Measurements from ENCODE around the gene PCP4L1. TPM values are rescaled to one million over a fixed set of nuclear protein-coding genes. Genes with fewer than 3 reads are reported as not detected.
"Not testable (repeated sequence)": the region's sequence is repeated elsewhere in the genome, so short reads cannot be mapped to it uniquely, and the experiment has no call there.

PCP4L1 gene
- total and polyA plus RNA-seq, 7 experiments from 2014 or later, result 0.15 TPM; not detected in 6

DNA sequence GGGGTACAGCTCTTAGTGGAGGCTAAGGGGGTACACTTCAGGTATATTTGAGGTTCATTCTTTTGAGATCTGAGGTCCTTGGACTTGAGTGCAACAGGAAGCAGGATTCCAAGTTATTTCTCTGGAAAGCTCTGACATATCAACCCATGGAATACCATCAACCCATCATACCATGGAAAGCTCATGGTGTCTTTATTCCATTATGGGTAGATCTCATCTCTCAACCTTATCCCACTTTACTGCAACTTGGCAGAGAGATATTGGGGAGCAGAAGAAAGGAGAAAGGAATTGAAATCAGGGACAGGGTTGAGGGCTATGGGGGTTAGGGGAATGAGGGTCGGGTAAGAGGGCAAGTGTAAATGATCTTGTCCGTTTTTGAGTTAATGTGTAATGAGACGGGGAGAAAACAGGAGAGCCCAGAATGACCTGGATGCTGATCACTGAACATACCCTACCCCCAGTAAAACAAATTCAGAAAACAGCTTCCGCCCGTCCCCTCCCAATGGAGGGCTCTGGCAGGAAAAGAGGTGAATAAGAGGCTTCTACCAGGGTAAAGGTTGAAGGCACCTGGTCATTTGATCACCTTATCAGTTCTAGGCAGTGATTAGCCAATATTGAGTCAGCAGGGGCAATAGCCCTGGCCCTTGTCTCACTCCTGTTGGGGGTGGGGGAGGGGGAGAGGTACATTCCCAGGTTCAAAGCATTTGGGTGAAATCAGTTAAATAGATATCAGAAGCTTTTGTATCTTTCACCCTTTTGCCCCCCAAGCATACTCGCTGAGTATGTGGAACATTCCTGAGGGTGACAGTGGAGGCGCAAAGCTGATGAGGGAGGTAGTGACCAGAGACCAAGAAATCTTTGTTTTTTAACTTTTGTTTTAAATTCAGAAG is 34.5 kb upstream of the PCP4L1 start:
- ATAC-seq (no peak), DNase-seq (no peak)
- no peaks in the 10 kb centered on the region for H3K9me3 ChIP-seq (ENCODE audit: control insufficient read depth in 2 of 3, low read length in 3 of 3)
- intact Hi-C loops (cut with micrococcal nuclease), result loop anchor here in 1 of 2 donors (10.0 kb wide), 2 partner anchors 179 to 959 kb away; partner anchors contain the start of genes DCAF8 and USF1
- H3K27me3 Mint-ChIP-seq, result no peaks in the 10 kb centered on the region
- H3K4me1 Mint-ChIP-seq, result peaks cover 28 to 73% (median 57%) of the 10 kb centered on the region in 7 donors
- peaks cover 0 to 10% (median 0%) of the 10 kb centered on the region in 3 experiments for H3K36me3 ChIP-seq (ENCODE audit: control insufficient read depth in 2 of 3, insufficient read depth in 3 of 3, low read length in 3 of 3)
- H3K4me3 Mint-ChIP-seq, result no peak overlapping the region
- peak overlapping the region in 7 of 9 donors; percentile 23 to 69 (median 46) for H3K27ac Mint-ChIP-seq
- no peak overlapping the region for H3K27ac ChIP-seq (ENCODE audit: low read depth, low read length)
- H3K36me3 Mint-ChIP-seq, result peaks cover 0 to 13% (median 3%) of the 10 kb centered on the region in 5 donors
- POLR2A ChIA-PET, result interaction anchor here (0.5 to 16.8 kb wide), 7 partner anchors 8 to 90 kb away, joined by 3 to 508 read pairs (median 3); partner anchors contain the start of genes ADAMTS4, FCER1G, NDUFS2 and PPOX
- peaks cover 8 to 41% of the 10 kb centered on the region in 2 donors for H3K4me1 ChIP-seq (ENCODE audit: control insufficient read depth in 2 of 2, insufficient read depth in 2 of 2, low read length in 2 of 2)
- no peak overlapping the region for H3K4me3 ChIP-seq (ENCODE audit: low read length)
- no peaks in the 10 kb centered on the region for H3K27me3 ChIP-seq (ENCODE audit: control insufficient read depth in 2 of 2, insufficient read depth in 2 of 2, low read length in 2 of 2)
- no peaks in the 10 kb centered on the region for H3K9me3 Mint-ChIP-seq
- CTCF ChIA-PET, result interaction anchor here (0.5 to 3.5 kb wide), 8 partner anchors 8 to 209 kb away, joined by 3 to 59 read pairs (median 6); partner anchors contain the start of genes FCER1G and PPOX

DNA sequence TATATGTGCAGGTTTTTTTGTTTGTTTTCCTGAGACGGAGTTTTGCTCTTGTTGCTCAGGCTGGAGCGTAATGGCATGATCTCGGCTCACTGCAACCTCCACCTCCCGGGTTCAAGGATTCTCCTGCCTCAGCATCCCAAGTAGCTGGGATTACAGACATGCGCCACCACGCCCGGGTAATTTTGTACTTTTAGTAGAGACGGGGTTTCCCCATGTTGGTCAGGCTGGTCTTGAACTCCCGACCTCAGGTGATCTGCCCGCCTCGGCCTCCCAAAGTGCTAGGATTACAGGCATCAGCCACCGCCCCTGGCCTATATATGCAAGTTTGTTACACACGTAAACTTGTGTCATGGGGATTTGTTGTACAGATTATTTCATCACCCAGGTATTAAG is 33.9 kb upstream of the PCP4L1 start:
- not testable (repeated sequence) for H3K4me3 Mint-ChIP-seq; ATAC-seq; H3K9me3 Mint-ChIP-seq; DNase-seq; H3K9me3 ChIP-seq (ENCODE audit: control insufficient read depth in 2 of 3, low read length in 3 of 3); H3K4me3 ChIP-seq (ENCODE audit: low read length); H3K27me3 Mint-ChIP-seq; H3K27me3 ChIP-seq (ENCODE audit: control insufficient read depth in 2 of 2, insufficient read depth in 2 of 2, low read length in 2 of 2); H3K27ac ChIP-seq (ENCODE audit: low read depth, low read length)
- POLR2A ChIA-PET, result interaction anchor here (0.8 to 16.8 kb wide), 3 partner anchors 9 to 89 kb away, joined by 3 to 508 read pairs (median 20); partner anchors contain the start of genes ADAMTS4, NDUFS2 and SDHC
- H3K4me1 Mint-ChIP-seq, result peaks cover 22 to 66% (median 51%) of the 10 kb centered on the region in 7 donors
- Histone ChIP-seq H3K4me1 (ENCODE audit: control insufficient read depth in 2 of 2, insufficient read depth in 2 of 2, low read length in 2 of 2) (peaks cover 8 to 35% of the 10 kb centered on the region in 2 donors), H3K36me3 (ENCODE audit: control insufficient read depth in 2 of 3, insufficient read depth in 3 of 3, low read length in 3 of 3) (peaks cover 0 to 16% (median 0%) of the 10 kb centered on the region in 3 experiments)
- intact Hi-C loops (cut with micrococcal nuclease), result loop anchor here (1.0 to 10.0 kb wide), 15 partner anchors 14 to 960 kb away; partner anchors contain the start of genes B4GALT3 (in 2 of the 2), CFAP126 (in 2 of the 2), NDUFS2 (in 2 of the 2) and PPOX (in 2 of the 2)
- H3K36me3 Mint-ChIP-seq, result peaks cover 0 to 13% (median 3%) of the 10 kb centered on the region in 5 donors
- H3K27ac Mint-ChIP-seq, result peak overlapping the region in 6 of 9 donors; percentile 38 to 99 (median 90)
- CTCF ChIA-PET, result interaction anchor here (0.5 to 7.5 kb wide), 8 partner anchors 9 to 209 kb away, joined by 4 to 66 read pairs (median 29); partner anchors contain the start of genes FCER1G and NDUFS2

DNA sequence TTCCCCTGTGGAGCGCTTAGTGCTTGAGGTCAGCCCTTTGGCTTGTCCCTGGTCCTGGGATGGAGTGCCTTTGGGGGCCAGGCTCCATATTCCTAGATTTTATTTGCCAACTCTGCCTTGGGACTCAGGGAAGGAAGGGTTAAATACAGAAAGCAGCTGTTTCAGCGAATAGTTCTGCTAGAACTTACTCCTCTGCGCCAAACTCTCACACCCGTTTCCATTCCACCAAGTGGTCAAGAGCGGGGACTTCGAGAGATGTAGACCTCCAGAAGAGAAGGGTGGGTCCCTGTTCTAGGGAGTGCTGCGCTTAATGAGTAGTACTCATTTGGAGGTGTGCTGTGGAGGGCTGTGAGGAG is 33.4 kb upstream of the PCP4L1 start:
- H3K36me3 ChIP-seq (ENCODE audit: control insufficient read depth in 2 of 3, insufficient read depth in 3 of 3, low read length in 3 of 3), result peaks cover 0 to 20% (median 0%) of the 10 kb centered on the region in 3 experiments
- no peaks in the 10 kb centered on the region for H3K27me3 ChIP-seq (ENCODE audit: control insufficient read depth in 2 of 2, insufficient read depth in 2 of 2, low read length in 2 of 2)
- H3K4me1 ChIP-seq (ENCODE audit: control insufficient read depth in 2 of 2, insufficient read depth in 2 of 2, low read length in 2 of 2), result peaks cover 8 to 30% of the 10 kb centered on the region in 2 donors
- Mint-ChIP-seq H3K9me3 (no peaks in the 10 kb centered on the region), H3K4me1 (peaks cover 19 to 62% (median 46%) of the 10 kb centered on the region in 7 donors), H3K4me3 (peak overlapping the region in 7 of 10 donors; percentile 26 to 100 (median 98)), H3K27me3 (no peaks in the 10 kb centered on the region), H3K36me3 (peaks cover 0 to 13% (median 3%) of the 10 kb centered on the region in 5 donors), H3K27ac (peak overlapping the region; percentile 69 to 99 (median 97))
- H3K27ac ChIP-seq (ENCODE audit: low read depth, low read length), result peak overlapping the region; percentile 42
- intact Hi-C loops (cut with micrococcal nuclease), result loop anchor here (1.0 to 10.0 kb wide), 15 partner anchors 15 to 960 kb away; partner anchors contain the start of genes B4GALT3 (in 2 of the 2), CFAP126 (in 2 of the 2), NDUFS2 (in 2 of the 2) and PPOX (in 2 of the 2)
- ChIA-PET CTCF (interaction anchor here (0.6 to 8.2 kb wide), 26 partner anchors 9 to 492 kb away, joined by 3 to 91 read pairs (median 4); partner anchors contain the start of genes ADAMTS4, B4GALT3, CFAP126 and FCER1G), POLR2A (interaction anchor here (0.5 to 16.8 kb wide), 14 partner anchors 9 to 179 kb away, joined by 3 to 508 read pairs (median 8); partner anchors contain the start of genes ADAMTS4, B4GALT3, FCER1G and NDUFS2)
- no peak for ATAC-seq
- no peak for DNase-seq
- no peaks in the 10 kb centered on the region for H3K9me3 ChIP-seq (ENCODE audit: control insufficient read depth in 2 of 3, low read length in 3 of 3)
- H3K4me3 ChIP-seq (ENCODE audit: low read length), result no peak overlapping the region

- peak within 1 kb of the TSS; percentile 70 for H3K27ac ChIP-seq (ENCODE audit: low read depth, low read length)
- peak within 1 kb of the TSS; percentile 69 to 99 (median 97) for H3K27ac Mint-ChIP-seq
- H3K27me3 Mint-ChIP-seq, result no peaks in the 10 kb centered on the region
- no peaks in the 10 kb centered on the region for H3K9me3 ChIP-seq (ENCODE audit: control insufficient read depth in 2 of 3, low read length in 3 of 3)
- ChIA-PET POLR2A (interaction anchor here (0.5 to 16.8 kb wide), 17 partner anchors 9 to 204 kb away, joined by 3 to 508 read pairs (median 6); partner anchors contain the start of genes ADAMTS4, B4GALT3, F11R and FCER1G), CTCF (interaction anchor here (0.6 to 8.2 kb wide), 36 partner anchors 10 to 493 kb away, joined by 3 to 91 read pairs (median 4); partner anchors contain the start of genes ADAMTS4, B4GALT3, CFAP126 and FCER1G)
- H3K36me3 Mint-ChIP-seq, result peaks cover 0 to 13% (median 3%) of the 10 kb centered on the region in 5 donors
- H3K4me3 Mint-ChIP-seq, result peak within 1 kb of the TSS; percentile 89 to 100 (median 98)
- intact Hi-C loops (cut with micrococcal nuclease), result loop anchor here (1.0 to 10.0 kb wide), 16 partner anchors 15 to 961 kb away; partner anchors contain the start of genes B4GALT3 (in 2 of the 2), CFAP126 (in 2 of the 2), NDUFS2 (in 2 of the 2) and PPOX (in 2 of the 2)
- H3K4me1 Mint-ChIP-seq, result peaks cover 19 to 58% (median 43%) of the 10 kb centered on the region in 7 donors
- DNase-seq (peak; percentile 66 to 96 (median 92)), ATAC-seq (peak; percentile 95)
- peaks cover 8 to 24% of the 10 kb centered on the region in 2 donors for H3K4me1 ChIP-seq (ENCODE audit: control insufficient read depth in 2 of 2, insufficient read depth in 2 of 2, low read length in 2 of 2)
- peaks cover 0 to 25% (median 0%) of the 10 kb centered on the region in 3 experiments for H3K36me3 ChIP-seq (ENCODE audit: control insufficient read depth in 2 of 3, insufficient read depth in 3 of 3, low read length in 3 of 3)
- no peaks in the 10 kb centered on the region for H3K9me3 Mint-ChIP-seq
- H3K4me3 ChIP-seq (ENCODE audit: low read length), result peak within 1 kb of the TSS; percentile 73
- H3K27me3 ChIP-seq (ENCODE audit: control insufficient read depth in 2 of 2, insufficient read depth in 2 of 2, low read length in 2 of 2), result no peaks in the 10 kb centered on the region
Measured at GRCh38 chr1:161225534-161226319, 32.8 kb upstream of the PCP4L1 start, which contains the start of gene TOMM40L. TOMM40L (plus strand) TSS chr1:161226060; CDS start chr1:161226490, 430 bp downstream.

GRCh38 chr1:161226320-161226711 is 32.2 kb upstream of the PCP4L1 start:
- H3K9me3 Mint-ChIP-seq, result no peaks in the 10 kb centered on the region
- Histone ChIP-seq H3K27ac (ENCODE audit: low read depth, low read length) (peak overlapping the region; percentile 70), H3K4me3 (ENCODE audit: low read length) (peak overlapping the region; percentile 73), H3K4me1 (ENCODE audit: control insufficient read depth in 2 of 2, insufficient read depth in 2 of 2, low read length in 2 of 2) (peaks cover 8 to 24% of the 10 kb centered on the region in 2 donors), H3K36me3 (ENCODE audit: control insufficient read depth in 2 of 3, insufficient read depth in 3 of 3, low read length in 3 of 3) (peaks cover 0 to 26% (median 0%) of the 10 kb centered on the region in 3 experiments), H3K9me3 (ENCODE audit: control insufficient read depth in 2 of 3, low read length in 3 of 3) (no peaks in the 10 kb centered on the region), H3K27me3 (ENCODE audit: control insufficient read depth in 2 of 2, insufficient read depth in 2 of 2, low read length in 2 of 2) (no peaks in the 10 kb centered on the region)
- ChIA-PET POLR2A (interaction anchor here (0.9 to 16.8 kb wide), 16 partner anchors 10 to 205 kb away, joined by 3 to 508 read pairs (median 6); partner anchors contain the start of genes ADAMTS4, B4GALT3, F11R and FCER1G), CTCF (interaction anchor here (0.6 to 8.2 kb wide), 31 partner anchors 10 to 229 kb away, joined by 3 to 91 read pairs (median 5); partner anchors contain the start of genes B4GALT3, CFAP126, FCER1G and NDUFS2)
- peaks cover 0 to 13% (median 3%) of the 10 kb centered on the region in 5 donors for H3K36me3 Mint-ChIP-seq
- H3K4me3 Mint-ChIP-seq, result peak overlapping the region; percentile 89 to 100 (median 98)
- ATAC-seq (no peak), DNase-seq (peak in 1 of 9 donors; percentile 30)
- intact Hi-C loops (cut with micrococcal nuclease), result loop anchor here (2.0 to 10.0 kb wide), 6 partner anchors 88 to 962 kb away; partner anchors contain the start of genes CFAP126 (in 1 of the 2), DCAF8 (in 1 of the 2), SDHC (in 1 of the 2) and USF1 (in 1 of the 2)
- H3K27me3 Mint-ChIP-seq, result no peaks in the 10 kb centered on the region
- peaks cover 19 to 54% (median 41%) of the 10 kb centered on the region in 7 donors for H3K4me1 Mint-ChIP-seq
- H3K27ac Mint-ChIP-seq, result peak overlapping the region; percentile 69 to 99 (median 97)
